Peyer's patch (tissue), 4 donors: Measurements from ENCODE around the gene C6orf47. TPM values are rescaled to one million over a fixed set of nuclear protein-coding genes. Genes with fewer than 3 reads are reported as not detected.

Experiments
- DNase-seq, 3 donors: peaks; one replicate each; pipeline ENCODE4 v3.0.0-alpha.2; 2017 to 2019
- H3K27ac ChIP-seq, 4 donors: fragments of 200-600 bp; sonication (generic); one replicate each; pipeline ENCODE4 v1.5.1; 2016 to 2019
- H3K27me3 ChIP-seq, 2 donors: fragments of 200-600 bp; sonication (generic); one replicate each; pipeline ENCODE4 v1.5.1; 2019
- H3K36me3 ChIP-seq, 3 donors: fragments of 200-600 bp; sonication (generic); one replicate each; pipeline ENCODE4 v1.5.1; 2016 to 2019
- H3K4me1 ChIP-seq, 4 donors: fragments of 200-600 bp; sonication (generic); one replicate each; pipeline ENCODE4 v1.5.1; 2016 to 2019
- H3K4me3 ChIP-seq, 4 donors: fragments of 200-600 bp; sonication (generic); 1 replicate in 3 of 4; 2 replicates in 1 of 4; pipeline ENCODE4 v1.5.1; 2016 to 2019; ENCODE audit warnings: mild to moderate bottlenecking in 1 of 4
- H3K9me3 ChIP-seq, 4 donors: fragments of 200-600 bp; sonication (generic); one replicate each; pipeline ENCODE4 v1.5.1; 2016 to 2019; ENCODE audit warnings: mild to moderate bottlenecking in 1 of 4
- POLR2A ChIP-seq, 2 donors: fragments of 450-650 bp; IDR thresholded peaks; one replicate each; pipeline ENCODE4 v1.5.1; 2017; ENCODE audit warnings: antibody characterized with exemption in 2 of 2, mild to moderate bottlenecking in 2 of 2, moderate library complexity in 2 of 2
- total RNA-seq, 4 donors: library from RNA; depleted of rRNA; stranded (reverse); fragments of >200 nt; gene quantifications; one replicate each; pipeline ENCODE4 v1.1.0, GENCODE V29; 2016
- TF ChIP-seq, protein P1 (sequence below), 6 experiments: fragments of 450-650 bp in 4 of 6; fragments of 200-600 bp in 2 of 6; sonication (generic) in 1 of 6; IDR thresholded peaks; one replicate each; pipeline ENCODE4 v1.5.1; 2017 to 2019; ENCODE audit warnings: antibody characterized with exemption in 6 of 6, mild to moderate bottlenecking in 3 of 6, moderate library complexity in 1 of 6

C6orf47 gene
- total RNA-seq, 4 donors from 2014 or later = 26.4 to 46.7 (median 37.2) TPM

DNA sequence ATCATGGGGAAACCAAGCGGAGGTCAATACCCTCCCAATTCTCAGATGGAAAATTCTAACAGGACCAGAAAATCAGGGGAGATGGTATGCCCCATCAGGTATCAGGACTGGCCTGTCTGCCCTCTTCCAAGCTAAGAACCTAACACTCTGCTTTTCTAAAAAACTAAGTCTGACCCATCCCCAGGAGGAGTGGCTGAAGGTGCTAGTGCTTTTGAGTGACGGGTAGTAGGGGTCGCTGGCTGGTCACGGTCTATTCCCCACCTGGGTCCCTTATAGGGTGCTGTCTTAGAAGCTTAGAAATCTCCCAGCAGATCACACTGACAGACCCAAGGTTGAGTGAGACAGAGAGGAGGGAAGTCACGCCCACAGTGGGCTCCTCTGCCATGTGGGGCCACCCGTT, 33.0 kb upstream of the C6orf47 start:
- TF ChIP-seq POLR2A (IDR thresholded peaks at IDR 0.05) = no peak
- TF ChIP-seq, protein P1, sequence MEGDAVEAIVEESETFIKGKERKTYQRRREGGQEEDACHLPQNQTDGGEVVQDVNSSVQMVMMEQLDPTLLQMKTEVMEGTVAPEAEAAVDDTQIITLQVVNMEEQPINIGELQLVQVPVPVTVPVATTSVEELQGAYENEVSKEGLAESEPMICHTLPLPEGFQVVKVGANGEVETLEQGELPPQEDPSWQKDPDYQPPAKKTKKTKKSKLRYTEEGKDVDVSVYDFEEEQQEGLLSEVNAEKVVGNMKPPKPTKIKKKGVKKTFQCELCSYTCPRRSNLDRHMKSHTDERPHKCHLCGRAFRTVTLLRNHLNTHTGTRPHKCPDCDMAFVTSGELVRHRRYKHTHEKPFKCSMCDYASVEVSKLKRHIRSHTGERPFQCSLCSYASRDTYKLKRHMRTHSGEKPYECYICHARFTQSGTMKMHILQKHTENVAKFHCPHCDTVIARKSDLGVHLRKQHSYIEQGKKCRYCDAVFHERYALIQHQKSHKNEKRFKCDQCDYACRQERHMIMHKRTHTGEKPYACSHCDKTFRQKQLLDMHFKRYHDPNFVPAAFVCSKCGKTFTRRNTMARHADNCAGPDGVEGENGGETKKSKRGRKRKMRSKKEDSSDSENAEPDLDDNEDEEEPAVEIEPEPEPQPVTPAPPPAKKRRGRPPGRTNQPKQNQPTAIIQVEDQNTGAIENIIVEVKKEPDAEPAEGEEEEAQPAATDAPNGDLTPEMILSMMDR (IDR thresholded peaks at IDR 0.05) = no peak
- no peak for DNase-seq
- Histone ChIP-seq H3K4me1 (peaks cover 0 to 5% (median 0%) of the 10 kb centered on the region in 4 donors), H3K4me3 (no peak overlapping the region), H3K36me3 (peaks cover 0 to 92% (median 0%) of the 10 kb centered on the region in 3 donors), H3K27ac (no peak overlapping the region), H3K9me3 (no peaks in the 10 kb centered on the region), H3K27me3 (no peaks in the 10 kb centered on the region)

DNA sequence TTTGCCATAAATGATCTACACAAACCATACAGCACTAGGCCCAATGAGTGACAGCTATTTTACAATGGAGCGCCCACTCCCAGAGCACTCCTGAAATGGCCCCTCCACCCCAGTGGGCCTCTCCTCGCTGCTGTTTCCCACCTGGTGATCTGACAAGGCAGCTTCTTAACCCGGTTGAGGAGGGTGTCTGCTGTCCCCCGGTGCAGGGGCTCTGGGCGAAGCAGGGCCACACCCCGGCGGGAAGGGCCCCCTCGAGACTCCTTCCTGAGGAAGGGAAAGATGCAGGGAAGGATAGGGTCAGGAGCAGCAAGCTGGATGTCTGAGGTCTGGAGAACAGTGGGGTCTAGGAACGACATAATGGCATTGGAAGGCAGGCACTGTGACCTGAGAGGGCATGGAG, 32.3 kb upstream of the C6orf47 start:
- H3K27ac ChIP-seq = no peak overlapping the region
- no peaks in the 10 kb centered on the region for H3K9me3 ChIP-seq
- H3K27me3 ChIP-seq = no peaks in the 10 kb centered on the region
- H3K36me3 ChIP-seq = peaks cover 0 to 98% (median 0%) of the 10 kb centered on the region in 3 donors
- peaks cover 0 to 5% (median 0%) of the 10 kb centered on the region in 4 donors for H3K4me1 ChIP-seq
- DNase-seq = no peak
- no peak overlapping the region for H3K4me3 ChIP-seq
- TF ChIP-seq, protein P1 (IDR thresholded peaks at IDR 0.05) = no peak
- TF ChIP-seq POLR2A (IDR thresholded peaks at IDR 0.05) = no peak

DNA sequence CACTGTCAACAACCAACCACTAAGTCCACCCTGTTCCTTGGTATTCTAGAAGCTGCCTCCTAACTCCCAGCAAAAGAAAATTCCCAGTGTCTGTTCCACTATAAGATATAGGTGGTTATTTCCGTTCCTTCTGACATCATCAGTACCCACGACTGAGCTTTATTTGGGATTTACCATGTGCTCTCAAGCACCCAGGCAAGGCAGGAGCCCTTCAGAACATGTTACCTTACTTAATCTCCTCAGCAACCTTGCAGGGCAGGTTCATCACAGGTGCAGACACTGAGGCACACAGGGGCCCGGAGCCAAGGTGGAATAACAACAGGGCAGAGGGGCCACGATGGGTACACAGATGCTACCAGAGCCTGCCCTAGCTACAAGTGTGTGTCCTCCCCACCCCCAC, 31.8 kb upstream of the C6orf47 start:
- H3K36me3 ChIP-seq = peaks cover 0 to 98% (median 0%) of the 10 kb centered on the region in 3 donors
- H3K27me3 ChIP-seq = no peaks in the 10 kb centered on the region
- peaks cover 0 to 5% (median 0%) of the 10 kb centered on the region in 4 donors for H3K4me1 ChIP-seq
- DNase-seq = no peak
- H3K9me3 ChIP-seq = no peaks in the 10 kb centered on the region
- TF ChIP-seq, protein P1 (IDR thresholded peaks at IDR 0.05) = no peak
- no peak for TF ChIP-seq POLR2A (IDR thresholded peaks at IDR 0.05)
- H3K27ac ChIP-seq = no peak overlapping the region
- H3K4me3 ChIP-seq = no peak overlapping the region

DNA sequence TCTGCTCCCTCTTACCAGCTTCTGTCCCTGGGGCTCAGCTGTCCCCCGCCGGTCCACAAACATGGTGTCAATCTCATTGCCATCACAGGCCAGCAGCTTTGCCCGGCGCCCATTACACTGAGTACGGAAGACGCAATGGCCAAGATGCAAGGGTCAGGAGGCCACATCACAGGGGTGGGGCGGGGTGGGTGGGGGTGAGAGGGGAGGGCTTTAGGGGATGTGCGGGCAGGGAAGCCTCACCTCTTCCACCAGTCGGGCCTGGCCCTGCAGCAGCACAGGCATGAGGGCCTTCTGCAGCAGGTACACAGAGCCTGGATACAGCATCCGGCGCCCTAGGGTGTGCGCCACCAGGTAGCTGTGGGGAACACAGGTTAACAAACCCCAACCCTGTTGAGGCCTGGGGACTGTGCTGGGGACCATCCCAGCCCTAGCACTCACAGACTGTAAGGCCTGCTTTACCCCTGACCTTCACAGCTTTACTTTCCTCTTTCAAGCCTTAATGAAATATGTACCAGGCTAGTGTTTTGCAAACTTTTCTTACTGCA, 31.1 kb upstream of the C6orf47 start:
- Histone ChIP-seq H3K36me3 (peaks cover 0 to 99% (median 0%) of the 10 kb centered on the region in 3 donors), H3K27me3 (no peaks in the 10 kb centered on the region), H3K27ac (no peak overlapping the region), H3K4me1 (peaks cover 0 to 5% (median 0%) of the 10 kb centered on the region in 4 donors), H3K9me3 (no peaks in the 10 kb centered on the region), H3K4me3 (no peak overlapping the region)
- no peak for DNase-seq
- TF ChIP-seq, protein P1 (IDR thresholded peaks at IDR 0.05) = no peak
- no peak for TF ChIP-seq POLR2A (IDR thresholded peaks at IDR 0.05)

DNA sequence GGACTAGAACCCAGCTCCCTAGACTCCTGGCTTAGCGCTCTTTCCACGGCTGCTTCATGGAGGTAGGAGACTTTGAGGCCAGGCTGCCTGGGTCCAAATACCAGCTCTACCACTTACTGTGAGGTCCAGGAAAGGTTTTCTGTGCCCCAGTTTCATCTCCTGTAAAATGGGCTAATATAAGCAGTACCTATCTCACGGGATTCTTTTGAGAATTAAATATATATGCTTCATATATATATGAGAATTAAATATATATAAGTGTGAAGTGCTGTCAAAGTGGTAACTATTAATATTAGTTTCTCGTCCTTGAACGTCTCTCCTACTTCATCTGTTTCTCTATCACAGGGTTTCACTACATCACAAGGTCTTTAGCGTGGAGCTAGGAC, 30.5 kb upstream of the C6orf47 start:
- DNase-seq = no peak
- Histone ChIP-seq H3K9me3 (no peaks in the 10 kb centered on the region), H3K36me3 (peaks cover 0 to 100% (median 0%) of the 10 kb centered on the region in 3 donors), H3K27ac (peak overlapping the region in 3 of 4 donors; percentile 55 to 77 (median 70)), H3K4me1 (peaks cover 0 to 5% (median 0%) of the 10 kb centered on the region in 4 donors), H3K27me3 (no peaks in the 10 kb centered on the region), H3K4me3 (no peak overlapping the region)
- TF ChIP-seq POLR2A (IDR thresholded peaks at IDR 0.05) = no peak
- TF ChIP-seq, protein P1 (IDR thresholded peaks at IDR 0.05) = no peak
